ENCODE results near the gene GHR. TPM values are rescaled to one million over a fixed set of nuclear protein-coding genes. Genes with fewer than 3 reads are reported as not detected.
"Not testable (repeated sequence)": the region's sequence is repeated elsewhere in the genome, so short reads cannot be mapped to it uniquely, and the experiment has no call there.

Gene GHR
- total RNA-seq, 1 donor from 2014 or later = 3.2 TPM

DNA sequence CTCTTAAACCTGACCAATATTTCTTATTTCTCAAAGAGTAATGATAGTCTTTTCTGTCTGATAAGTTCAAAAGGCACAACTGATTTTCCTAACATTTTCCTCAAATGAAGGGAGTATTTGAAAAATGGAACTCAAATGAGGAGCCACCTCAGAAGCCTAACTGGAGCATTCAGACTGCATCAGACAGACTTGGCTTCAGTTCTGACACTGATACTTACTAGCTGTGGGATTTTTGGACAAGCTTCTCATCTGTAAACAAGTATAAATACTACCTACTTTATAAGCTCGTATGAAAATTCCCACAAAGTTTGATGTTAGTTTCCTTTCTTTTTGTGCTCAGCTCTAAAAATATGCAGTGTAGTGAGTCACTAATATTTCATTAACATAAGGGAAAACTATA lies 225.7 kb downstream of the GHR start:
- no peak for DNase-seq

- DNase-seq = no peak
These were observed 226.8 kb downstream of the GHR start for GRCh38 chr5:42650084-42650483.

DNA sequence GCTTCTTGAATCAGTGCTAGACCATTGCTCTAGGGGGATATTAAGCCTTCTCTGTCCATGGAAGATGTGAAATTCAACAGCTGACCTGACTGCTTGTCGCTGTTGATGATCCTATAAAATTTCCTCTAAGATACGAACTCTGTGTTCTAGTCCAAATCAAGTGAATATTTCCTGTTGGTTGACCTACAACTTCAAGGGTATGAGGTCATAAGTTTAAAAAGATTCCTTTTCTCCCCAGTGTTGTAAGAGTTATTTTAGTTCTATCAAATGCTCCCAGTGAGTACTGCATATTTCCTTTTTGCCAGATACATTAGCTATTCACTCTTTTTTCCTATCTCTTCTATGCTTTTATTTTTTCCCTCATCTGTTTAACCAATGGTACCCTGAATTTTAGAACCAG lies 230.5 kb downstream of the GHR start:
- no peak for DNase-seq

- no peak for DNase-seq
These were observed 231.4 kb downstream of the GHR start for GRCh38 chr5:42654645-42655044.

- DNase-seq = no peak
These were observed 232.9 kb downstream of the GHR start for GRCh38 chr5:42655982-42656650.

DNA sequence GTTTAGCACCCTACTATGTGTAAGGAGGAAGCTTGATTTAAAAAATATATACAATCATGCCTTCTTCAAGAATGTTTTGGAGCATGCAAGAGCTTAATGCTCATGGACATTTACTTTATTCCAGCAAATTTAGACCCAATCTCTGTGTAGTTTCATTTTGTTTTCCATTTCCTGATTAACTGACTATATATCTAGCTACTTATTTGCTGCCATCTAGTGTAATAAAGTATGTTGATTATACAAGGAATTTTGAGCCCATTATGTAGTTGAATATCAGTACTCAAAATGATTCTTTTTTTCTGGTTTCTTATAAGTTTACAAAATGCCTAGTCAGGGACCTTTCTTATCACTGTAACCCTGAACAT lies 233.4 kb downstream of the GHR start:
- DNase-seq = no peak

DNA sequence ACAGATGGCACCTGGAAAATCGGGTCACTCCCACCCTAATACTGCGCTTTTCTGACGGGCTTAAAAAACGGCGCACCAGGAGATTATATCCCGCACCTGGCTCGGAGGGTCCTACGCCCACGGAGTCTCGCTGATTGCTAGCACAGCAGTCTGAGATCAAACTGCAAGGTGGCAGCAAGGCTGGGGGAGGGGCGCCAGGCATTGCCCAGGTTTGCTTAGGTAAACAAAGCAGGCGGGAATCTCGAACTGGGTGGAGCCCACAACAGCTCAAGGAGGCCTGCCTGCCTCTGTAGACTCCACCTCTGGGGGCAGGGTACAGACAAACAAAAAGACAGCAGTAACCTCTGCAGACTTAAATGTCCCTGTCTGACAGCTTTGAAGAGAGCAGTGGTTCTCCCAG lies 236.6 kb downstream of the GHR start:
- DNase-seq = not testable (repeated sequence)

DNA sequence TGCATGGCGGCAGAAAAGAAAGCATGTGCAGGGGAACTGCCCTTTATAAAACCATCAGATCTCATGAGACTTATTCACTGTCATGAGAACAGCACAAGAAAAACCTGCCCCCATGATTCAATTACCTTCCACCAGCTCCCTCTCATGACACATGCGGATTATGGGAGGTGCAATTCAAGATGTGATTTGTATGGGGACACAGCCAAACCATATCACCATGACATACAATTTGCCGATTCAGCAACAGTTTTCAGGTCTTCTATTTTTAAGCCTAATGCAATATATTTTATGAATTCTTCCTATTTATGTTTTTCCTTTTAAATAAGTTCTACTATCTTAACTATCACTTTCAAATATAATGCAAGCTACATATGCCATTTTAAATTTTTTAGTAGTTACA lies 242.6 kb downstream of the GHR start:
- no peak for DNase-seq

- no peak for DNase-seq
These were observed 243.6 kb downstream of the GHR start for GRCh38 chr5:42666869-42667268.

DNA sequence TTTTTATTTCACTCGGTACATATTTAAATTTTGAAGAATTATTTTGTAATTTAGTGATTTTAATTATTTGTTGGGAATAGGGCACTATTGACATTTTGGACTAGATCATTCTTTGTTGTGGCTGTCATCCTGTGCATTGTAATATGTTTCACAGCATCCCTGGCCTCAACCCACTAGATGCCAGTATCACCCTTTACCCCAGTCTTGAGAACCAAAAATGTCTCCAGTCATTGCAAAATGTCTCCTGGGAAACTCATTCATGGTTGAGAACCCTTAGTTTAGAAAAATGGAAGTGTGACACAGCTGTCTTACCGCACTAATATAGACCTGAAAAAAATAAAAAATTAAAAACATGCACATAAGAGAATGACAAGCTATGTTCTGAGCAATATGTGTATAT lies 245.0 kb downstream of the GHR start:
- DNase-seq = no peak

DNA sequence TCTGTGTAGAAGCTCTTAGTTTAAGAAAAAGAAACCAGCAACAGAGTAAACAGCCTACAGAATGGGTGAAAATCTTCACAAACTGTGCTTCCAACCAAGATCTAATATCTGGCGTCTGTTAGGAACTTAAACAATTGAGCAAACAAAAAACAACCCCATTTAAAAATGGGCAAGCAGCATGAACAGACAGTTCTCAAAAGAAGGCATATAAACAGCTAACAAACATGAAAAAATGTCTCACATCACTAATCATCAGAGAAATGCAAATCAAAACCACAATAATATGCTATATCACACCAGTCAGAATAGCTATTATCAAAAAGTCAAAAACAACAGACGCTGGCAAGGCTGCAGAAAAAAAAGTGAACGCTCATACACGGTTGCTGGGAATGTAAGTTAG lies 249.7 kb downstream of the GHR start:
- DNase-seq = no peak

- DNase-seq = no peak
These were observed 252.4 kb downstream of the GHR start for GRCh38 chr5:42675602-42676001.

DNA sequence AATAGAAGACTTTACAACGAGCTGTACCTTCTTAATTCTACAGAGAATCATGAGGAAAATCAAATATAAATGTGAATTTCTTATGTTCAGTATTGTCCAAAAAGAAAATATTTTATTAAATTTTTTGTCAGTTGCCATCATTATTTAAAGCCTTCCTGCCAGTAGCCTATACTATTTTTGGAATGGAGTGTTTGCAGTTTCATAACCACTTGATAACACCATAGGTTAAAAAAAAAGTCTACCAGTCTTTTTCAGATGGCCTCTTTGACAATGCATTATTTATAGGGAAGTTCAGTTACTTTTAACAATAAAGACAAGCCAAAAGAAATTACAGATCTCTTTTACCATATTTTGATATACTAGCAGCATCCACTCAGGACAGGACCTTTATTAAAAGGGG lies 253.1 kb downstream of the GHR start:
- DNase-seq = no peak

DNA sequence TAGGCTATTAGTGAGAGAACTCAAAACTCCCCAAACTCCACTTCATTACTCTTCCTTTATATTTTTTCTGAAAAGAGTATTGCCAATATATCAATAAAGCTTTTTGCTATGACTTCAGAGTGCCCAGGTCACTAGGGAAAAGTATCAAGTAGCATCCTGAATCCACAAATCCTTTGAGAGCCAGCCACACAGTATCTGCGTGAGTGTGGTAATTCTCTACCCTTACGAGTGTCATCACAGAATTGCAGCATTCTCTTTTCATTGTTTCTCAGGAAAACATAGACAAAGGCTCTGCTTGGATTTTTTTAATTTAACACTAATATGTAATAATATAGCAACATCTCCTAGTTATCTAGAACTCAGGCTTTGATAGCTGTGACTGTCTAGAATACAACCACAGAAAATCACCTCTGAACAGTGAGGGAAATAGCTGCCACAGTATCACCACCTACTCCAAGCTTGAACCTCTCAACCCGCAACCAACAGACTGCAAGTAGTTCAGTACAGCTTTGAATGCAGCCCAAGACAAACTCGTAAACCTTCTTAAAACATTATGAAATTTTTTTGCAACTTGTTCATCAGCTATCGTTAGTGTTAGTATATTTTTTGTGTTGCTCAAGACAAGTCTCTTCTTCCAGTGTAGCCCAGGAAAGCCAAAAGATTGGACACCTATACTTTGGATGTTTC lies 254.1 kb downstream of the GHR start:
- DNase-seq = no peak

DNA sequence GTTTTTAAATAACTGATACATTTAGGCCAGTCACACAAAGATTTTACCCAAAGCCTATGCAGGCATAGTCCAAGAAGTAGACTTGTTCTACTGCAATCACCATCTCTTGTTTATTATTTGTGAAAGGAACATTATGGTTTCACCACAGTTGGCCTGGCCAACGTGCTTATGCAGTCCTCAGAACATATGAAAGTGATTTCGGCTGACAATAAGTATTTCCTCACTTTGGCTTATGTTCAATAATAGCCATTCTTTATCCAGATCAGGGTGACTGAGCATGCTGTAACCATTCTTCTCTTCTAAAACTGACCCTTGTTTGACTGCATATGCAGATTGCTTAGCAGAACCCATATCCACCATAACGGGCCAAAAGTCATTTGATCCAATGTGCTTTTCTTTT lies 256.8 kb downstream of the GHR start:
- DNase-seq = no peak

- not testable (repeated sequence) for DNase-seq
These were observed 261.8 kb downstream of the GHR start for GRCh38 chr5:42685078-42685477.

DNA sequence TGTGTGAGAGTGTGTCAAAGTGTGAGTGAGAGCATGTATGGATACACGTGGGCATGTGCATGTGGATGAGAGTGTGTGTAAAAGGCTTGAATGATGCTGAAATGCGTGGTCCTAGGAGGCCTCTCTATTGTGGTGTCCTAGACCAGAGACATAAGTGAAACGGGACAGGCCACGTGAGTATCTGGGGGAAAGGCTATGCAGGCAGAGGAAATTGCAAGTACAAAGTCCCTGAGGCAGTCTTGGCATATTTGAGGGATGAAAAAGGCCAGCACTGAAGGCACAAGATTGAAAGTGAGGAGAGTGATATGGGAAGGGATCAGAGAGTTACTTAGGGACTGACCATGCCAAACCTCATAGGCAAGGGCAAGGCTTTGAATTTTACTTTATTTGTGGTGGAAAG lies 266.2 kb downstream of the GHR start:
- DNase-seq = no peak

- DNase-seq = no peak
These were observed 268.2 kb downstream of the GHR start for GRCh38 chr5:42691413-42691937.

- no peak for DNase-seq
These were observed 278.3 kb downstream of the GHR start for GRCh38 chr5:42701351-42702059.

- no peak for DNase-seq
These were observed 280.0 kb downstream of the GHR start for GRCh38 chr5:42703238-42703637.

DNA sequence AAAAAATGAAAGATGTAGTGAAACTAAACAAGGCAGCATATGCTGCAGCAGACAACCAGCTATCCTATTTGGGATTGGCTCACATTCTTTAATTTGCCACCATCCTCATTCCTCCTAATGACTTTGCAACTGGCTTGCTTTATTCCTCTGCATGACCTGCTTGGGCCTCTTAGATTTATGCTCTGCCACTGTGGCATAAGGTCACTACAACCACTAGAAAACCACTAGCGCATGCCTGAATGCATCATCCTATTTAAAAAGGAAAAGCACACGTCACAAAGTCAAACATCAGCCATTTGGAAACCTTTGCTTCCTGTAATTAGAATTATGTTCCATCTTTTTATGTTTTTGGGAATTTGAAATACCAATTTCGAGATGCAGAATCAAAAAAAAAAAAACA lies 292.5 kb downstream of the GHR start:
- no peak for DNase-seq

GRCh38 chr5:42718591-42718990 lies 295.4 kb downstream of the GHR start:
- DNase-seq = no peak

DNA sequence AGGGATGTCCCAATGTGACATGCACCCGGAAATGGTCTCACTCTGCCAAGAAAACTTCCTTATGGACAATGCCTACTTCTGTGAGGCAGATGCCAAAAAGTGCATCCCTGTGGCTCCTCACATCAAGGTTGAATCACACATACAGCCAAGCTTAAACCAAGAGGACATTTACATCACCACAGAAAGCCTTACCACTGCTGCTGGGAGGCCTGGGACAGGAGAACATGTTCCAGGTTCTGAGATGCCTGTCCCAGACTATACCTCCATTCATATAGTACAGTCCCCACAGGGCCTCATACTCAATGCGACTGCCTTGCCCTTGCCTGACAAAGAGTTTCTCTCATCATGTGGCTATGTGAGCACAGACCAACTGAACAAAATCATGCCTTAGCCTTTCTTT lies 295.8 kb downstream of the GHR start:
- no peak for DNase-seq

- DNase-seq = no peak
These were observed 297.0 kb downstream of the GHR start for GRCh38 chr5:42720251-42720650.

Measured in dermis blood vessel endothelial cell (primary cell).